OCI-LY7 (cell line): Measurements from ENCODE around the gene SOBP. TPM values are rescaled to one million over a fixed set of nuclear protein-coding genes. Genes with fewer than 3 reads are reported as not detected.
A peak's percentile ranks its signal among the peaks of the same experiment; 100 is the strongest.

Experiments used
- BruUV-seq: library from RNA; stranded (reverse); fragments of 400-500 nt; replicated peaks from 2 replicates; lab custom pipeline; 2021; lab: Mats Ljungman, UMichigan
- CTCF ChIA-PET: fragments of 300-600 bp; sonication (Branson Sonifier 250); formaldehyde crosslinking; loops from one replicate; lab custom pipeline; 2022; ENCODE audit warnings: antibody characterized with exemption; ENCODE audit not compliant: unreplicated experiment; lab: Charles Lee
- POLR2A ChIA-PET: fragments of 300-600 bp; sonication (Branson Sonifier 250); formaldehyde crosslinking; loops from one replicate; lab custom pipeline; 2022; ENCODE audit warnings: antibody characterized with exemption; lab: Charles Lee
- DNase-seq: peaks from one replicate; pipeline ENCODE4 v3.0.0-alpha.2; 2015; ENCODE audit warnings: low spot score
- H2AFZ ChIP-seq: fragments of 200-600 bp; sonication (generic), shearing (Covaris generic); 2 replicates; pipeline ENCODE4 v1.6.1; 2014; ENCODE audit warnings: mild to moderate bottlenecking, antibody characterized with exemption, low read length, moderate library complexity
- H3K27ac ChIP-seq: fragments of 200-600 bp; sonication (generic); 2 replicates; pipeline ENCODE4 v1.5.1; 2014; ENCODE audit warnings: mixed run types, low read depth, mild to moderate bottlenecking, moderate library complexity, low read length, inconsistent platforms; ENCODE audit not compliant: poor library complexity, severe bottlenecking
- H3K36me3 ChIP-seq: fragments of 200-600 bp; sonication (generic); 2 replicates; pipeline ENCODE4 v1.6.1; 2014; ENCODE audit warnings: mild to moderate bottlenecking, antibody characterized with exemption, low read length, moderate library complexity, mixed read lengths; ENCODE audit not compliant: insufficient read depth
- H3K4me1 ChIP-seq: fragments of 200-600 bp; sonication (generic); 2 replicates; pipeline ENCODE4 v1.5.1; 2014; ENCODE audit warnings: mild to moderate bottlenecking, low read length; ENCODE audit not compliant: insufficient read depth, poor library complexity, severe bottlenecking
- H3K4me2 ChIP-seq: fragments of 200-600 bp; sonication (generic); 2 replicates; pipeline ENCODE4 v1.6.1; 2014; ENCODE audit warnings: mild to moderate bottlenecking, low read length
- H3K4me3 ChIP-seq: fragments of 200-600 bp; sonication (generic); 2 replicates; pipeline ENCODE4 v1.5.1; 2014; ENCODE audit warnings: mild to moderate bottlenecking, low read depth, low read length; ENCODE audit not compliant: poor library complexity, severe bottlenecking
- H3K79me2 ChIP-seq: fragments of 200-600 bp; sonication (generic); 2 replicates; pipeline ENCODE4 v1.6.1; 2016; ENCODE audit warnings: low read depth, mild to moderate bottlenecking, low read length, moderate library complexity, mixed read lengths; ENCODE audit not compliant: insufficient read depth
- H3K9me2 ChIP-seq: fragments of 200-600 bp; sonication (generic); 2 replicates; pipeline ENCODE4 v1.6.1; 2016; ENCODE audit warnings: mild to moderate bottlenecking, low read length, mixed read lengths; ENCODE audit not compliant: insufficient read depth
- H3K9me3 ChIP-seq: fragments of 200-600 bp; sonication (generic); 2 replicates; pipeline ENCODE4 v1.6.1; 2014; ENCODE audit warnings: mild to moderate bottlenecking, mixed run types, low read length, mixed read lengths
- H4K20me1 ChIP-seq: fragments of 200-600 bp; sonication (generic); 2 replicates; pipeline ENCODE4 v1.6.1; 2014; ENCODE audit warnings: mild to moderate bottlenecking, antibody characterized with exemption, low read length, moderate library complexity, mixed read lengths; ENCODE audit not compliant: insufficient read depth
- CTCF ChIP-seq: fragments of 200-600 bp; sonication (generic); conservative IDR thresholded peaks from 2 replicates; pipeline ENCODE4 v1.5.1; 2014; ENCODE audit warnings: mild to moderate bottlenecking, antibody characterized with exemption, low read length, moderate library complexity, mixed read lengths
- EZH2phosphoT487 ChIP-seq: fragments of 200-600 bp; sonication (generic); IDR thresholded peaks from 2 replicates; pipeline ENCODE4 v1.6.1; 2018; ENCODE audit warnings: low read depth, borderline replicate concordance, mild to moderate bottlenecking, mixed run types, antibody characterized with exemption, low read length, moderate library complexity, mixed read lengths
- intact Hi-C: fragments of 100-400 bp; cut with micrococcal nuclease; formaldehyde crosslinking; loops from one replicate; pipeline ENCODE4 v1.10.0; 2022; ENCODE audit not compliant: unreplicated experiment
- total RNA-seq, 2 experiments: library from RNA; depleted of rRNA in 1 of 2; stranded (reverse); fragments of >200 nt in 1 of 2; shearing (Covaris generic) in 1 of 2; gene quantifications; 2 replicates each; pipeline ENCODE4 v1.2.3, GENCODE V29; 2014 to 2022

The SOBP gene
- total RNA-seq, 2 experiments from 2014 or later = 21.5 to 29.4 TPM

GRCh38 chr6:107670792-107671199, 180.9 kb downstream of the SOBP start:
- Histone ChIP-seq H3K27ac (no peak overlapping the region), H3K4me1 (peaks cover 32% of the 10 kb centered on the region), H3K9me3 (no peaks in the 10 kb centered on the region), H3K79me2 (no peaks in the 10 kb centered on the region), H3K4me3 (no peak overlapping the region), H2AFZ (no peak overlapping the region; the same call in 1 of the 2 replicates), H3K9me2 (no peaks in the 10 kb centered on the region), H3K4me2 (peak overlapping the region; percentile 35), H3K36me3 (no peaks in the 10 kb centered on the region), H4K20me1 (no peaks in the 10 kb centered on the region)
- POLR2A ChIA-PET = interaction anchor here (0.6 to 1.4 kb wide), 7 partner anchors 11 to 749 kb away, joined by 3 to 5 read pairs (median 3); partner anchors contain the start of gene PDSS2
- TF ChIP-seq EZH2phosphoT487 (no peak), CTCF (no peak)
- no TSS peak for BruUV-seq
- DNase-seq = peak; percentile 72
- intact Hi-C loops = loop anchor here (5.0 to 10.0 kb wide), 2 partner anchors 178 to 854 kb away; partner anchors contain the start of gene SOBP
- CTCF ChIA-PET = no interaction called here

GRCh38 chr6:107673076-107673494, 183.2 kb downstream of the SOBP start:
- ChIA-PET CTCF (no interaction called here), POLR2A (interaction anchor here (0.6 to 2.3 kb wide), 2 partner anchors 214 to 338 kb away, joined by 6 to 8 read pairs; partner anchors contain the start of gene PDSS2)
- H3K4me1 ChIP-seq = peaks cover 25% of the 10 kb centered on the region
- H3K4me2 ChIP-seq = no peak overlapping the region
- H3K9me2 ChIP-seq = no peaks in the 10 kb centered on the region
- no peaks in the 10 kb centered on the region for H3K79me2 ChIP-seq
- H3K9me3 ChIP-seq = no peaks in the 10 kb centered on the region
- DNase-seq = no peak
- H3K4me3 ChIP-seq = no peak overlapping the region
- no peak for TF ChIP-seq EZH2phosphoT487
- no peak for TF ChIP-seq CTCF
- intact Hi-C loops = loop anchor here (5.0 to 10.0 kb wide), 2 partner anchors 181 to 852 kb away; partner anchors contain the start of gene SOBP
- no TSS peak for BruUV-seq
- H4K20me1 ChIP-seq = no peaks in the 10 kb centered on the region
- no peaks in the 10 kb centered on the region for H3K36me3 ChIP-seq
- no peak overlapping the region for H2AFZ ChIP-seq
- H3K27ac ChIP-seq = no peak overlapping the region
